ENCODE data around the gene FMNL3. TPM values are rescaled to one million over a fixed set of nuclear protein-coding genes. Genes with fewer than 3 reads are reported as not detected.

The FMNL3 gene
- total RNA-seq, 1 donor from 2014 or later, result 148 TPM

DNA sequence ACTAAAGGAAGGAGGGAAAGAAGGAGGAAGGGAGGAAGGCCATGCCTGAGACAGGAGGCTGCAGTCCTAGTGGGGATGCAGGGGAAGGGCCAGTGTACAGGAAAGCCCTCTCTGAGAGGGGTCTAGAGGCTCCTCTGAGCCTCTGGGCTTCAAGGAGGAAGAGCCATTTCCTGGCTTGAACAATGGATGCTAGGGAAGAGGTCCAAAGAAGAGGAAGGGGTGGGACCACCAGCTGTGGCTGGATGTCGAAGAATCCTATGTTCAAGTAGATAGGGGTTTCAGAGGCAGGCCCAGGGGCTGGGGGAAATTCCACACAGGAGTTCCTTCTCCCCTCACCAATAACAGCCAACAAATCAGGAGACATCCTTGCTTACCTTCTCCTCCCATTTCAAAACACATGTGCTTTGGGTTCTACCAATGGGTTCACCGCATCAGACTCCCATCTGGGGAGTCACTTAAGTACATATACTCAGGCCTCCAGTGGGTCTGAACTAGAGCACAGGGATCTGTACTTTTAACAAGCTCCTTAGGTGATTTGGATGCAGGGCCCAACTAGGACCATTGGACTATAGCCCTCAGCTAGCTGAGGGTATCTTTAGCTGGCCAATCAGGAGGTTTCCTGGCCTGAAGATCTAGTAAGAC, 51.5 kb downstream of the FMNL3 start:
- DNase-seq (ENCODE audit: extremely low read depth, low read depth, low spot score), result no peak

DNA sequence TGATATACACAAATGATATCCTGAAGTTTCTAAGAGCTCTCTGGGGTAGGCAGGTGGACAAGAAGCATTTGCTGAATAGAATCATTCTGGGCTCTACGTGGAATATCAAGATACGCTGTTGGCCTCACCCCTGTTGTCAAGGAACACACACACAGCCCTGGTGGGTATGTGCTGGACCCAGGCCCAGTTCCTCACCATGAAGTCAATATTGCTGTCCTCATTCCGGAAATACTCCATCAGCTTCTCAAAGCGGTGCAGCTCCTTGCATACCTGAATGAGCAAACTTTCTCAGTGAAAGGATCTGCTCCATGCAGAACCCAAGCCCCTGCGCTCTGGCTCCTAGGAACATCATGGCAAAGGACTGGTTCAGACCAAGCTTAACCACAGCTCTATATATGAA, 52.5 kb downstream of the FMNL3 start:
- DNase-seq (ENCODE audit: extremely low read depth, low read depth, low spot score), result no peak

GRCh38 chr12:49652921-49653520, 54.2 kb downstream of the FMNL3 start:
- no peak for DNase-seq (ENCODE audit: extremely low read depth, low read depth, low spot score)

- no peak for DNase-seq (ENCODE audit: extremely low read depth, low read depth, low spot score)
Observed at GRCh38 chr12:49651855-49652254, 55.4 kb downstream of the FMNL3 start.

- DNase-seq (ENCODE audit: extremely low read depth, low read depth, low spot score), result no peak
Observed at GRCh38 chr12:49649892-49650291, 57.3 kb downstream of the FMNL3 start.

- no peak for DNase-seq (ENCODE audit: extremely low read depth, low read depth, low spot score)
Observed at GRCh38 chr12:49649445-49649844, 57.8 kb downstream of the FMNL3 start.

- DNase-seq (ENCODE audit: extremely low read depth, low read depth, low spot score), result no peak
Observed at GRCh38 chr12:49648712-49649003, 58.5 kb downstream of the FMNL3 start.

- DNase-seq (ENCODE audit: extremely low read depth, low read depth, low spot score), result no peak
Observed at GRCh38 chr12:49647827-49648711, 59.1 kb downstream of the FMNL3 start.

GRCh38 chr12:49646871-49647654, 60.1 kb downstream of the FMNL3 start:
- DNase-seq (ENCODE audit: extremely low read depth, low read depth, low spot score), result no peak

GRCh38 chr12:49646331-49646830, 60.8 kb downstream of the FMNL3 start:
- no peak for DNase-seq (ENCODE audit: extremely low read depth, low read depth, low spot score)

- DNase-seq (ENCODE audit: extremely low read depth, low read depth, low spot score), result no peak
Observed at GRCh38 chr12:49645146-49646039, 61.8 kb downstream of the FMNL3 start.

GRCh38 chr12:49644620-49644994, 62.6 kb downstream of the FMNL3 start:
- DNase-seq (ENCODE audit: extremely low read depth, low read depth, low spot score), result no peak

DNA sequence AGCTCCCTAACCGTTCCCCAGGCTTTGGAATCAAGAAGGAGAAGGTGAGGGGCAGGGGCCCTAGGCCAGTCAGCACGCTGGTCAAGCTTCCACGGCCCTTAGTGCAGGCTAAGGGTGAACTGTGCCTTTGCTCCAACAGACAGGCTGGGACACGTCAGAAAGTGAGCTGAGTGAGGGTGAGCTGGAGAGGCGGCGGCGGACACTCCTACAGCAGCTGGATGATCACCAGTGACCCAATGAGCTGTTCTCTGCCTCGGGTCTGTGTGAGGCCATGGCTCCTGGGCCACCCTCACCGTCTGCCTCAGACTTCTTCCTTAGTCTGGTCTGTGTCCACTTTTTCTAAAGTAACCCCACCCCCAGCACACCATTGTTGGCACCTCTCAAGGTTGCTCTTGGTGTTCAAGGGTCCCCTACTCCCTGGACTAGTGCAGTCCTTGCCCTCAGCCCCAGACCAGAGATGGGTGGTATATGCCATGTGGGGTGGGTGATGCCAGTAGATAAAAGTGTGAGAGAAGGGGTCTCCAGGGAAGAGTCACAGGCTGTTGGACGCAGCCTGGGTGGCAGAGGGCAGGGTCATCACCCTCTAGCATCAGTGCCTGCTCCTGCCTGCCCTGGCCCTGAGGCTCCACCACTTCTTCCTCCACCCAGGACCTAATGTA, 63.1 kb downstream of the FMNL3 start:
- DNase-seq (ENCODE audit: extremely low read depth, low read depth, low spot score), result no peak

DNA sequence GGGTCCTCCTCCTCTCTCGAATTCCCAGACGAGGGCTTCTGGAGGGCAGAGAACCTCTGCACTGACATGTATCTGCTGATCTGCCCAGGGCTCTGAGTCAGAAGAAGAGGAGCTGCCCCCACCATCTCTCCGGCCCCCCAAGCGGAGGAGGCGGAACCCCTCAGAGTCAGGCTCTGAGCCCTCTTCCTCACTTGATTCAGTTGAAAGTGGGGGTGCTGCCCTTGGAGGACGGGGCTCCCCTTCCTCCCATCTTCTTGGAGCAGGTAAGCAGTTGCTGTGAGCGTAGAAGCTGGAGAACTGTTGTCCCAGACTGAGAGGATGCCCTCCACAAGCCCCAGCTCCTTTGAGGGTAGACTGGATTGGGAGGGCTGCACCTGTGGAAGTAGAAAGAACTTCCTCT, 64.1 kb downstream of the FMNL3 start:
- no peak for DNase-seq (ENCODE audit: extremely low read depth, low read depth, low spot score)

GRCh38 chr12:49642370-49642802, 64.8 kb downstream of the FMNL3 start:
- DNase-seq (ENCODE audit: extremely low read depth, low read depth, low spot score), result no peak

DNA sequence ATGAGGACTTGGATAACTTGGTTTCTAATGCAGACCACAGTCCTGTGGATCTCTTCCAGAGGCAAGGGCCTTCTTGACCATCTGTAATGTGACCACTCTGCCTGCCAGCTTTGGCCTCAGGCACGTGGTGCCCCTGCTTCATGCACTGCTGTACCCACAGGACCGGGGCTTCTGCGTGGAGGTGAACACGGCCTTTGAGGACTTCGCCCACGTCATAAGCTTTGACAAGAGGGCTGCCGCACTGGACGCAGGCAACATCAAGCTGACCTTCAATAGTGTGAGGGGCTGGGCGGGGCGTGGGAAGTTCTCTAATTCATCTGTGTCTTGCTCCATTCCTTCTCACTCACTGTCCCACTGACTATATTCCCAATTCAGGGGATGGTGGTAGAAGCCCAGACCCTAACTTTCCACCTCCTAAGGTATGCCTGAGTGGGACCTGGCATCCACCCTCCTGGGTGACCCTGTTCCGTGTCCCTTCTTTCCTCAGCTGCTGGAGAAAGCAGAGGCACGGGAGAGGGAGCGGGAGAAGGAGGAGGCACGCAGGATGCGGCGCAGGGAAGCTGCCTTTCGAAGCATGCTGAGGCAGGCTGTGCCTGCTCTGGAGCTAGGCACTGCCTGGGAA, 65.3 kb downstream of the FMNL3 start:
- no peak for DNase-seq (ENCODE audit: extremely low read depth, low read depth, low spot score)

GRCh38 chr12:49636979-49637755, 70.0 kb downstream of the FMNL3 start:
- no peak for DNase-seq (ENCODE audit: extremely low read depth, low read depth, low spot score)

GRCh38 chr12:49636574-49636973, 70.6 kb downstream of the FMNL3 start:
- DNase-seq (ENCODE audit: extremely low read depth, low read depth, low spot score), result no peak
